Activated CD8-positive, alpha-beta memory T cell treated with anti-CD3 and anti-CD28 coated beads, Interleukin-2, amount 50 U/mL, for 24 hours (primary cell): ENCODE data around the gene SUPT5H.
A peak's percentile ranks its signal among the peaks of the same experiment; 100 is the strongest.

Source experiments
- DNase-seq: peaks from one replicate; pipeline ENCODE4 v3.0.0-alpha.2; 2020; ENCODE audit errors: extremely low read depth

Gene SUPT5H

DNA sequence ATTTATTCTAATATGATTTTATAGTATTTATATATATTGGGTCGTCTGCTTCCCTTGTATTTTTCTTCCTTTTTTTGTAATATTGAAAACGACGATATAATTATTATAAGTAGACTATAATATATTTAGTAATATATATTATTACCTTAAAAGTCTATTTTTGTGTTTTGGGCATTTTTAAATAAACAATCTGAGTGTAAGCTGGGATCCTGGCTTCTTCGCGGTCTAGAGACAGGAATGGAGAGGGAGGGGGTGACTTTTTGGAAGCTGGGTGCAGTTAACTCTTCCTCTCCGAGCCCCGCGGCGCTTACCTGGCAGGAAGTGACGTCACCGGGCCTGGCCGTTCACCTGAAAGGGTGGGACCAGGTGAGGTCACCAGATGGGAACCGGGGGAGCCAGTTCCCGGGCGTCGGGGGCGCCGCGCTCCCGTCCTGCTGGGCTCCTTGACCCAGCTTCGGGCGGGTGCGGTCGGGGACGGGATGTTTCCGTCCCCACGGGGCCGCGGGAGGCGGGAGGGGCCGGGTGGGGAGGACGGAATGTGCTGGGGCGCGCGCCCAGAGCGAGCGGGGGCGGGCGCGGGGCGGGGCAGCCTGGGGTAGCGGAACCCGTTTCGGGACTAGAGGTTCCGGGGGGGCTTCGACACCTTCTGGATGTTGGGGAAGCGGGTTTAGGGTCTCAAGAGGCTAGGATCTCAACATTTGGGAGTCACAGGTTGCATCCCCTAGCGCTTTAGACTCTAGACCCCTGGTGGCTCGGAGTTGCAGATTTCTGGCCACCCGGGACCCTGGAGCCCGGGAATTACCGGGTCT, 36.0 kb upstream of the SUPT5H start:
- DNase-seq = no peak

- DNase-seq = no peak
Observed at GRCh38 chr19:39410017-39410830, 35.2 kb upstream of the SUPT5H start.

GRCh38 chr19:39410831-39411080, 34.6 kb upstream of the SUPT5H start:
- no peak for DNase-seq

DNA sequence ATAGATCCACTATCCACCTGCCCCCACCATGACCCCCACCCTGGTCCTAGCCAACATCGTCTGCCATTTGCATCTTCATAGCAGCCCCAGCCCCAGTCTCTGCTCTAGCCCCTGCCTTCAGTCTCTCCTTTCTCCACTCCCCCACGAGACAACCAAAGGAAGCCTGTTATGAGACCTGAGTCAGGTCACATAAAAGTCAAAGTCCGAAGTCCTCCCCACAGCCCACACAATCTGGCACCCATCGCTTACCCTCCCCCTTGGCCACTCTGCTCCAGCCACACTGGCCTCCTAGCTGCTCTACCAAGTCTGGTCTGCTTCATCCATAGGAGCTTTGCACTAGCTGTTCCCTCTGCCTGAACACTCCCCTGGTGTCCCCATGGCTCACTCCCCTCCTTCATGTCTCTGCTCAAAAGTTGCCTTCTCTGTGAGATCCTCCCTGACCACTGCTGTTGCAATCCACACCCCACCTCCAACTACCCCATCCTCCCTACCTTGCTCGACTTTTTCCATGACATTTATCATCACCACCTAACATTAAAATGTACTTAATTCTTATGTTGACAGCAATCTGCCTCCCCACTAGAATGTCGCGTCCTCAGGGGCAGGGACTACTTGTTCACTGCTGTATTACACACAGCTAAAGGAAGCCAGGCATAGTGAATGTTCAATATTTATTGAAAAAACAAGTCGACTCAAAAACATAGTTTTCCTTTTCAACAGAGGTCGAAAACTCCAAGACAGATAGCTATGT, 34.1 kb upstream of the SUPT5H start:
- DNase-seq = no peak

DNA sequence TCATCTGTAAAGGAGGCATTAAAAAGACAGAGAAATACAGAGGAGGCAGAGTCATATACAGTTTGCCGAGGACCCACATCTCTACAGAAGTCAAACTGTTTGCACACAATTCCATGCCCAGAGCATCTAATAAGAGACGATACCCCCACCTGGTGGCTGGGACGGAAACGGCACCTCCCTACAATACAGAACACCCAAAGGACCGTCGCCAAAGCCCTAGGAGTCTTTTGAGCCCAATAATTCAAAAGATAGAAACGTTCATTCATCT, 33.6 kb upstream of the SUPT5H start:
- peak; percentile 80 for DNase-seq

DNA sequence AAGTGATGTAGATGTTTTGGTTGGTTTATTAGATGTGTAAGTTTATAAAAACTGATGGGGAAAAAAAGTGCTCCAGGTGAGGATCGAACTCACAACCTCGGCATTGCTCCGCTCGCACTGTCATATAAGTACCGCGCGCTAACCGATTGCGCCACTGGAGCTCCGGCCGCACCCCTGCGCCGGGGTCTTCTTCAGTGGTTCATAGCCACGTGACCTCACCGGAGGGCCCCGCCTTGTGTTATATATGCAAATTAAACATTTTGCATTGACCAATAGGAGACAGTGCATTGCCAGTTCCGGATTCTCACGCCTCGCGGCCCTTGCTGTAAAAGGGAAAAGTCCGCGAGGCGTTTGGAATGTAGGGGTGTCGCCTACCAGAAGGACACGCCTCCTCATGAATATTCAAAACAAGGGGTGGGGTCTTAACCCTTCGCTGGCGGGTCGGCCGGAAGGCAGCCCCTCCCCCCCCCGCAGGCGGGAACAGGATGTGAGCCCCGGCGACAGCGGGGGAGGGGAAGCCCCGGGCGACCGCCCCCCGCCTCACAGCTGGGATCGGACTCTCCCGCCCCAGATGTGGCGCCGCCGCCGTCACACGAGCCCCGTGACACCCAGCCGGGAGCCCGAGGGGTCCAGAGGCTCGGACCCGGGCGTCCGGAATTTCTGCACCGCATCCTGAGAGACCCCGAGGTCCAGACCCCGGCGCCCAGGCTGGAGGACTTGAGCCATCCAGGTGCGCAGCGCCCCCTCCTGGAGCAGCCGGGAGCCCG, 33.1 kb upstream of the SUPT5H start, which contains the start of gene PLEKHG2:
Gene PLEKHG2, plus strand, starts transcription at position 570 of the 767 bp plus-strand sequence. CDS start 1,418 bp downstream, outside the sequence.
- DNase-seq = peak; percentile 91

- DNase-seq = no peak
Observed at GRCh38 chr19:39412867-39413271, 32.5 kb upstream of the SUPT5H start.

GRCh38 chr19:39413272-39413910, 32.0 kb upstream of the SUPT5H start:
- DNase-seq = no peak

DNA sequence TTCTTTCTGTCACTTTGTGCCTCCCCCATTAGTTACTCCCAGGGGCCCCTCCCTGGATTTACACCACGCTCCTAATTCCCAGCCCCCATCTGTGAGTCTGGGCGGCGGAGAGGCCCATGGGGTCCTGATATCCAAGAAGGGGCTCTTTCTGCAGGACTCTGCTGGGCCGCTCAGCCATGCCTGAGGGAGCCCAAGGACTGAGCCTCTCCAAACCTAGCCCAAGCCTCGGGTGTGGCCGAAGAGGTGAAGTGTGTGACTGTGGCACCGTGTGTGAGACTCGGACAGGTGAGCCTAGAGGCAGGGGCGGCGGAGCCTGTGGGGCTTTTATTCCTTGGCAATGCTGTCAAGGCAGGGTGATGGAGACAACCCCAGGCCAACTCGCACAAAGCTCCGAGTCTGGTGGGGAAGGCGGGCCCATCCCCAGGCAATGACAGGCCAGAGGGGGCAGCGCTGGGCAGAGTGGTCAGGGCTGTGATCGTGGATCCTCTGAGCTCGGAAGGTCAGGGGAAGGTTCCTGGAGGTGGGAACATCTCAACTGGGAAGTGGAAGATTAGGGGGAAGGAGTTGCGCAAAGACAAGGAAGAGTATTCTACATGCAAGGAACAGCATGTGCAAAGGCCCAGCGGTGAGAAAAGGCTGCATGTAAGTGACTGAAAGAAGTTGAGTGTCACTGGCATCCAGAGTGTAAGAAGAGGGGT, 31.3 kb upstream of the SUPT5H start:
- DNase-seq = no peak

DNA sequence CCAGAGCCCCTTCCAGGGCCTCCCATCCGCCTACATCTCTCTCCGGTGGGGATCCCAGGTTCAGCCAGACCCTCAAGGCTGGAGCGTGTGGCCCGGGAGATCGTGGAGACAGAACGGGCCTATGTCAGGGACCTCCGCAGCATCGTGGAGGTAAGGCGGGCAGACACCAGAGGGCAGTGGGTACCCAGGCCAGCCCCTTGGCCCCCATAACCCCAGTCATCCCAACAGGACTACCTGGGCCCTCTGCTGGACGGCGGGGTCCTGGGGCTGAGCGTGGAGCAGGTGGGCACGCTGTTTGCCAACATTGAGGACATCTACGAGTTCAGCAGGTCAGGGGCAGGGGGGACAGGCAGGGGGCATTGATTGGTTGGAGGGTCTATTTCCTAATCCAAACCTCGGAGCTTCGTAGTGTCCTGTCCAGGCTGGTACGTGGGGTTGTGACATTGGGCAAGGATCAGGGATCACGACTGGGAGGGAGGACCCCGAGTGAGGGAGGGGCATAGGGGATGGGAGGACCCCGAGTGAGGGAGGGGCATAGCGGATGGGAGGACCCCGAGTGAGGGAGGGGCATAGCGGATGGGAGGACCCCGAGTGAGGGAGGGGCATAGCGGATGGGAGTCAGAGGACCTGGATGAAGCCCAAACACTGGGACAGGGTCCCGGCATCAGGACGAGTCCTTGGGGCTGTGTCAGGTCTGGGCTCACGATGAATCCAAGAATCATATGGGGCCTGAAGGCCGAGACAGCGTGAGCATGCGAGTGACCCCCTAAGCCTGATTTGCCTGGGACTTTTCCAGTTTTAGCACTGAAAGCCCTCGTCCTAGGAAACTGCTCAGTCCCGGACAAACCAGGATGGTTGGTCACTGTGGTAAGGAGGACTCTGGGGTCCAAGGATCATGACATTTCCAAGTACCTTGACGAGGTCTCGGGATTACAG, 30.0 kb upstream of the SUPT5H start:
- no peak for DNase-seq

- no peak for DNase-seq
Observed at GRCh38 chr19:39416152-39417120, 28.9 kb upstream of the SUPT5H start.

- no peak for DNase-seq
Observed at GRCh38 chr19:39417463-39418181, 27.8 kb upstream of the SUPT5H start.

DNA sequence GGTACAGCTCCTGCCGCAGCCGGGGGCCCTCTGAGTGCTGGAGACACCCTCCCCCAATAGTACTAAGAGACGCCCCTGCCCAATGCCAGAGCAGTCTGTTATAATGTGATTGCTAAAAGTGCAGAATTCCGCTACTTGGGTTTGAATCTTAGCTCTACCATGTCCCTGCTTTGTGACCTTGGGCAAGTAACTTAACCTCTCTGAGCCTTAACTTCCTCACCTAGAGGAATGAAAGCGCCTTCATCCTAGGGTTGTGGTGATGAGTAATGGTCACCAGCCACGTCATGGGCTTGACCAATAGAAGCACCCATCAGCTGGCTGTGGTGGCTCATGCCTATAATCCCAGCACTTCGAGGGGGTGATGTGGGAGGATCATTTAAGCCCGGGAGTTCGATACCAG, 26.4 kb upstream of the SUPT5H start:
- no peak for DNase-seq

DNA sequence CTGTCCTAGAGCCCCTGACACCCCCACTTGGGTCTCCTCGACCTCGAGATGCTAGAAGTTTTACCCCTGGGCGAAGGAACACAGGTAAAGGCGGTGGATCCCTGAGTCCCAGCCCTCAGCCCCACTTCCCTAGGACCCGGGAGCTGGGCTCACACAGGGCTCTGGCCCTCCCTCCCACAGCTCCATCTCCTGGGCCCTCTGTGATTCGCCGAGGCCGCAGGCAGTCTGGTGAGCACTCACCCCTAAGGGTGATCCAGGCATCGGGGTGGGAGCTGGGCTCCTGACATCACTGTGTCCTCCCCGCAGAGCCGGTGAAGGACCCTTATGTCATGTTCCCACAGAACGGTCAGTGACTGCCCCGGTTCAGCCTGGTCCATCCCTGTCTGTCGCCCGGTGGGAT, 24.6 kb upstream of the SUPT5H start:
- no peak for DNase-seq

DNA sequence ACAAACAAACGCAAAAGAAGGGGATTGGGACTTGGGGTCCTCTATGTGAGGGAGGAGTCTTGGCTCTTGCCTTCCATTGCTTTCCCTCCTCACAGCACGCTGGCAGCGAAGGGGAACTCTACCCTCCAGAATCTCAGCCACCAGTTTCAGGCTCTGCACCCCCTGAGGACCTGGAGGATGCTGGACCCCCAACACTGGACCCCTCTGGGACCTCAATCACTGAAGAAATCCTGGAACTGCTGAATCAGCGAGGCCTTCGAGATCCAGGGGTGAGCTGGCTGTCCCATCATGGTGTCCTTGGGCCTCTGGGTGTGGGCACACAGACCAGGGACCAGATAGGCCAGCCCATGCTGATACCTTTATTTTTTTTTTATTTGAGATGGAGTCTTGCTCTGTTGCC, 23.4 kb upstream of the SUPT5H start:
- no peak for DNase-seq

DNA sequence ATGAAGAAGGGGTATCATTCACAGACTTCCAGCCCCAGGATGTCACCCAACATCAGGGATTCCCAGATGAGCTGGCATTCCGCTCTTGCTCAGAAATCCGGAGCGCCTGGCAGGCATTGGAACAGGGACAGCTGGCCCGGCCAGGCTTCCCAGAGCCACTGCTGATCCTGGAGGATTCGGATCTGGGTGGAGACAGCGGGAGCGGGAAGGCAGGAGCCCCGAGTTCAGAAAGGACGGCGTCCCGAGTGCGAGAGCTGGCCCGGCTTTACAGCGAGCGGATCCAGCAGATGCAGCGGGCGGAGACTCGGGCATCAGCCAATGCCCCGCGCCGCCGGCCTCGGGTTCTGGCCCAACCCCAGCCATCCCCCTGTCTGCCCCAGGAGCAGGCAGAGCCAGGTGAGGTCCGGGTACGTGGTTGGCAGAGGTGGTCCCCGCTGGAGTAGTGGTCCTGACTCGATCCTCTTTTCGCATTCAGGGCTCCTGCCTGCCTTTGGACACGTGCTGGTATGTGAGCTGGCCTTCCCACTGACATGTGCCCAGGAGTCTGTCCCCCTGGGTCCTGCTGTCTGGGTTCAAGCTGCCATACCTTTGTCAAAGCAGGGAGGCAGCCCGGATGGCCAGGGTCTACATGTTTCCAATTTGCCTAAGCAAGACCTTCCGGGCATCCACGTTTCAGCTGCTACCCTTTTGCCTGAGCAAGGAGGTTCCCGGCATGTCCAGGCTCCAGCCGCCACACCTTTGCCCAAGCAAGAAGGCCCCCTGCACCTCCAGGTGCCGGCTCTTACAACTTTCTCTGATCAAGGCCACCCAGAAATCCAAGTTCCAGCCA, 21.9 kb upstream of the SUPT5H start:
- no peak for DNase-seq

DNA sequence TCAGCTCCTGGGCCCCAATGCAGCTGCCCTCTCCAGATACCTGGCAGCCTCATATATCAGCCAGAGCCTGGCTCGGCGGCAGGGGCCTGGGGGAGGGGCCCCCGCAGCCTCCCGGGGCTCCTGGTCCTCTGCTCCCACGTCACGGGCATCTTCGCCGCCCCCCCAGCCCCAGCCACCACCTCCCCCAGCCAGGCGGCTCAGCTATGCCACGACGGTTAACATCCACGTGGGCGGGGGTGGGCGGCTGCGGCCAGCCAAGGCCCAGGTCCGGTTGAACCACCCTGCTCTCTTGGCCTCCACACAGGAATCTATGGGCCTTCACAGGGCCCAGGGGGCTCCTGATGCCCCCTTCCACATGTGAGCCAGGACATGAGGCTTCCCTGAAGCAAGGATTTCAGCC, 20.4 kb upstream of the SUPT5H start:
- no peak for DNase-seq
